NCI-H1417 treated with DMSO at 0.1 percent for 48 hours (cell line): ENCODE data around the gene USP17L26.
"Not testable (repeated sequence)": the region's sequence is repeated elsewhere in the genome, so short reads cannot be mapped to it uniquely, and the experiment has no call there.

ENCODE experiments used
- DNase-seq: peaks from one replicate; lab custom pipeline; 2025; lab: John Stamatoyannopoulos, UW

The USP17L26 gene, protein sequence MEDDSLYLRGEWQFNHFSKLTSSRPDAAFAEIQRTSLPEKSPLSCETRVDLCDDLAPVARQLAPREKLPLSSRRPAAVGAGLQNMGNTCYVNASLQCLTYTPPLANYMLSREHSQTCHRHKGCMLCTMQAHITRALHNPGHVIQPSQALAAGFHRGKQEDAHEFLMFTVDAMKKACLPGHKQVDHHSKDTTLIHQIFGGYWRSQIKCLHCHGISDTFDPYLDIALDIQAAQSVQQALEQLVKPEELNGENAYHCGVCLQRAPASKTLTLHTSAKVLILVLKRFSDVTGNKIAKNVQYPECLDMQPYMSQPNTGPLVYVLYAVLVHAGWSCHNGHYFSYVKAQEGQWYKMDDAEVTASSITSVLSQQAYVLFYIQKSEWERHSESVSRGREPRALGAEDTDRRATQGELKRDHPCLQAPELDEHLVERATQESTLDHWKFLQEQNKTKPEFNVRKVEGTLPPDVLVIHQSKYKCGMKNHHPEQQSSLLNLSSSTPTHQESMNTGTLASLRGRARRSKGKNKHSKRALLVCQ

DNA sequence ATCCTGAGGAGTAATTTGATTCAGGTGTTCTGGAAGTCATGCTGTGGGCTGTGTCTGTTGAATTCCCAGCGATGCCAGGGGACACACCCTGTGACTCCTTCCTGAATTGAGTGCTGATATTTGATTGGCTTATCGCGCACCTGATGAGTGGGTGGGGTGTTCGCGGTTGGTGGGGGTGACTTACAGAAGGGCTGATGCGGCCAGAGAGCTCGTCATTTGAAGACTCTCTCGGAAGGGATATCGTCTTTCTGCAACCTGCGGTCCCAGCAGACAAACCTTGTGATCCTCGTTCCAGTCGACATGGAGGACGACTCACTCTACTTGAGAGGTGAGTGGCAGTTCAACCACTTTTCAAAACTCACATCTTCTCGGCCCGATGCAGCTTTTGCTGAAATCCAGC, at the start of gene USP17L26:
Gene USP17L26, plus strand, starts transcription at position 301 of the 400 bp plus-strand sequence. Its CDS starts 0 bp downstream, at position 301.
- DNase-seq = not testable (repeated sequence)

DNA sequence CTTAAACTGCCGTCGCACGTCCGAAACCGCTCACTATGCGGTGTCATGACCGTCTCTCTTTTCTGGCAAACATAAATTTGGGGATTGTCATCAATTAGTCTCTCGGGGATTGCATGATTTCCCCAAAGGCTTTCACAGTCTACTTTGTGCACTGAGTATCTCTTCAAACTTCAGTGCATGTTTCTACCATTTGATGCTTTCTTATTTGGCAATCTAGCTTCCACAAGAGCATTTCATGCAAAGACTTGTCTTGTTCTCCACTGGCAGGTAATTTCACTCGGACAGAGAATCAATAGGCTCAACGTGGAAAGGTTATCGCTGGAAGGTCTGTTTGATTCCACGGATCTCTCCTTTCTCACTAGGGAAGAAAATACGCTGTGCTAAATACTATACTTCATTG, 10.3 kb upstream of the USP17L26 start:
- not testable (repeated sequence) for DNase-seq

DNA sequence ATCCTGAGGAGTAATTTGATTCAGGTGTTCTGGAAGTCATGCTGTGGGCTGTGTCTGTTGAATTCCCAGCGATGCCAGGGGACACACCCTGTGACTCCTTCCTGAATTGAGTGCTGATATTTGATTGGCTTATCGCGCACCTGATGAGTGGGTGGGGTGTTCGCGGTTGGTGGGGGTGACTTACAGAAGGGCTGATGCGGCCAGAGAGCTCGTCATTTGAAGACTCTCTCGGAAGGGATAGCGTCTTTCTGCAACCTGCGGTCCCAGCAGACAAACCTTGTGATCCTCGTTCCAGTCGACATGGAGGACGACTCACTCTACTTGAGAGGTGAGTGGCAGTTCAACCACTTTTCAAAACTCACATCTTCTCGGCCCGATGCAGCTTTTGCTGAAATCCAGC, 9.6 kb upstream of the USP17L26 start, which contains the start of gene USP17L24:
Gene USP17L24, plus strand, starts transcription at position 301 of the 400 bp plus-strand sequence. Its CDS starts 0 bp downstream, at position 301.
- DNase-seq = not testable (repeated sequence)

GRCh38 chr4:9329611-9330010, 4.8 kb upstream of the USP17L26 start, which contains the start of gene USP17L25:
TSS of gene USP17L25 (plus strand) at chr4:9329911. CDS start at chr4:9329911, 0 bp downstream.
- not testable (repeated sequence) for DNase-seq

GRCh38 chr4:9339103-9339502, 4.6 kb downstream of the USP17L26 start, which contains the start of gene USP17L5:
TSS of gene USP17L5 (plus strand) at chr4:9339403. CDS start at chr4:9339403, 0 bp downstream.
- not testable (repeated sequence) for DNase-seq

GRCh38 chr4:9343848-9344247, 9.4 kb downstream of the USP17L26 start, which contains the start of gene USP17L27:
TSS of gene USP17L27 (plus strand) at chr4:9344148. CDS start at chr4:9344148, 0 bp downstream.
- not testable (repeated sequence) for DNase-seq

GRCh38 chr4:9348593-9348992, 14.1 kb downstream of the USP17L26 start, which contains the start of gene USP17L28:
TSS of gene USP17L28 (plus strand) at chr4:9348893. CDS start at chr4:9348893, 0 bp downstream.
- DNase-seq = not testable (repeated sequence)

GRCh38 chr4:9350866-9351265, 16.4 kb downstream of the USP17L26 start:
- DNase-seq = not testable (repeated sequence)

DNA sequence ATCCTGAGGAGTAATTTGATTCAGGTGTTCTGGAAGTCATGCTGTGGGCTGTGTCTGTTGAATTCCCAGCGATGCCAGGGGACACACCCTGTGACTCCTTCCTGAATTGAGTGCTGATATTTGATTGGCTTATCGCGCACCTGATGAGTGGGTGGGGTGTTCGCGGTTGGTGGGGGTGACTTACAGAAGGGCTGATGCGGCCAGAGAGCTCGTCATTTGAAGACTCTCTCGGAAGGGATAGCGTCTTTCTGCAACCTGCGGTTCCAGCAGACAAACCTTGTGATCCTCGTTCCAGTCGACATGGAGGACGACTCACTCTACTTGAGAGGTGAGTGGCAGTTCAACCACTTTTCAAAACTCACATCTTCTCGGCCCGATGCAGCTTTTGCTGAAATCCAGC, 18.9 kb downstream of the USP17L26 start, which contains the start of gene USP17L29:
Gene USP17L29, plus strand, starts transcription at position 301 of the 400 bp plus-strand sequence. Its CDS starts 0 bp downstream, at position 301.
- not testable (repeated sequence) for DNase-seq

DNA sequence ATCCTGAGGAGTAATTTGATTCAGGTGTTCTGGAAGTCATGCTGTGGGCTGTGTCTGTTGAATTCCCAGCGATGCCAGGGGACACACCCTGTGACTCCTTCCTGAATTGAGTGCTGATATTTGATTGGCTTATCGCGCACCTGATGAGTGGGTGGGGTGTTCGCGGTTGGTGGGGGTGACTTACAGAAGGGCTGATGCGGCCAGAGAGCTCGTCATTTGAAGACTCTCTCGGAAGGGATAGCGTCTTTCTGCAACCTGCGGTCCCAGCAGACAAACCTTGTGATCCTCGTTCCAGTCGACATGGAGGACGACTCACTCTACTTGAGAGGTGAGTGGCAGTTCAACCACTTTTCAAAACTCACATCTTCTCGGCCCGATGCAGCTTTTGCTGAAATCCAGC, 28.4 kb downstream of the USP17L26 start, which contains the start of gene USP17L30:
Gene USP17L30, plus strand, starts transcription at position 301 of the 400 bp plus-strand sequence. Its CDS starts 0 bp downstream, at position 301.
- DNase-seq = not testable (repeated sequence)

- not testable (repeated sequence) for DNase-seq
Measured at GRCh38 chr4:9379881-9380280, 45.4 kb downstream of the USP17L26 start.

DNA sequence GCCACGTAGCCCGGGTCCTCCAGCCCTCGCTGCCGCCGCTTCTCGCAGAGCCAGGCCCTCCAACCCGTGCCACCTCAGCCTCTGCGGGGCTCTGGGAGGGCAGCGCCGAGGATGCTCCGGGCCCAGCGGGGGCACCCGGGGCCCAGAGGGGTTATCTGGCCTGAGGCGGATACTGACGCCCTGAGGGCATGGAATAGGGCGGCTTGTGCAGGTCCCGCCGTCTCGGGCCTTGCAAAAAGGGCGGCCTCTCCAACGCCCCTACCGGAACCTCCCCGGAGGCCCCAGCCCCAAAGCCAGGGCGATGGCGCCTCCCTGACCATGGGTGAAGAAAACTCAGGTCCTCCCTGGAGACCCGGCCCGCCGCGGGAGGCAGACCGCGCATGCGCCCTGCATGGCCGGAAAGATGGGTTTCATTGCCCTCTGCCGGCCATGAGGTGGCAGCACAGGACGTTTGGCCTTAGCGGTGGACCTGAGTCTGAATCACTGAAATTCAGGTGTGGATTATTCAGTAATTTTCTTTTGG, 46.6 kb downstream of the USP17L26 start:
- DNase-seq = not testable (repeated sequence)

DNA sequence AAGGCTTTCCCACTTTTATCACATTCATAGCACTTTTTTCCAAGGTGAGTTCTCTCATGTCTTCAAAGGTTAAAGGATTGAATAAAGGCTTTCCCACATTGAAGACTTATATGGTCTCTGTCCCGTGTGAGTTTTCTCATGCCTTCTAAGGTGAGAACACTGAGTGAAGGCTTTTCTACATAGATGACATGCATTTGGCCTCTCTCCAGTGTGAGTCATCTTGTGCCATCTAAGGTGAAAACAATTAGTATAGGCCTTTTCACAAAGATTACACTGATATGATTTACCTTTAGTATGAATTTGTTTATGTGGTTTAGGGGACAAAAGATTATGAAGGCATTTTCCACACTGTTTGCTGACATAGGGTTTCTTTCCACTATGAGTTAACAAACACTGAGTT, 49.7 kb downstream of the USP17L26 start:
- no peak for DNase-seq
